Diencephalon (tissue), 1 donor: Measurements from ENCODE around the gene MISFA. TPM values are rescaled to one million over a fixed set of nuclear protein-coding genes. Genes with fewer than 3 reads are reported as not detected.

Experiments
- total RNA-seq: library from RNA; depleted of rRNA; stranded (reverse); fragments of >200 nt; gene quantifications from one replicate; pipeline ENCODE4 v1.2.3, GENCODE V29; 2014

The MISFA gene
- 1.2 TPM for total RNA-seq

GRCh38 chr11:18599739-18600230 lies at the start of gene MISFA:
TSS of gene MISFA (plus strand) at chr11:18599789. CDS start at chr11:18599929, 140 bp downstream.

GRCh38 chr11:18588297-18589252 lies 11.0 kb upstream of the MISFA start, which contains the start of gene UEVLD:
TSS of gene UEVLD (minus strand) at chr11:18588734. CDS start at chr11:18588654, 80 bp downstream.

GRCh38 chr11:18634140-18635032 lies 34.8 kb downstream of the MISFA start, which contains the start of gene SPTY2D1:
TSS of gene SPTY2D1 (minus strand) at chr11:18634342. CDS start at chr11:18634257, 85 bp downstream.

Other genes with a start within 250 kb of the MISFA start
- 196 TPM for gene LDHA, start 205.2 kb upstream of the MISFA start, total RNA-seq
- not detected for gene LDHC, start 187.5 kb upstream of the MISFA start, total RNA-seq
- 0.46 TPM for gene LDHAL6A, start 143.9 kb upstream of the MISFA start, total RNA-seq
- 84.7 TPM for gene TSG101, start 72.8 kb upstream of the MISFA start, total RNA-seq
- gene UEVLD, start 11.1 kb upstream of the MISFA start, total RNA-seq = 20.1 TPM
- 11.8 TPM for gene SPTY2D1, start 34.6 kb downstream of the MISFA start, total RNA-seq
- 6.7 TPM for gene TMEM86A, start 99.0 kb downstream of the MISFA start, total RNA-seq
- 0.46 TPM for gene IGSF22, start 126.4 kb downstream of the MISFA start, total RNA-seq
- gene PTPN5, start 192.0 kb downstream of the MISFA start, total RNA-seq = 43.4 TPM